ENCODE data around the gene FBXL4. TPM values are rescaled to one million over a fixed set of nuclear protein-coding genes. Genes with fewer than 3 reads are reported as not detected.
A peak's percentile ranks its signal among the peaks of the same experiment; 100 is the strongest.

FBXL4 gene
- total and polyA plus RNA-seq, 3 experiments from 2014 or later, result 9.6 to 12.7 (median 12.4) TPM

DNA sequence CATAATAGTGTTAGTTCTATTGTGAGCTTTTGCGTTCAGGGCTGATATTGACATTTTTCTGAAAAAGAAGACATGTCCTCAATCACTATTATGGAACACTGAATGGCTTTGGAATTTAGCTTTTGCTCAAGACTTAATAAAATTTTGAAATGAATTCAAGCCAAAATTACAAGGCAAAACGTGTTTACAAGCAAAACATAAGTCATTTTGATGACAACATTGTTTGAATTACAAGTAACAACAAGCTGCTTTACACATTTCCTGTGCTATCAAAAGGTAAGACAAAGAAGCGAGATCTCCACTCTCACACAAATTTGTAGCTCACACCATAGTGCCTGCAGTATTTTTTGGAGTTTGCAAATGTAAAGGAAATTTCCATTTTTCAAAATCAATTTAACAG is 75.9 kb downstream of the FBXL4 start:
- no peaks in the 10 kb centered on the region for H3K9me3 ChIP-seq (ENCODE audit: low read length)
- H3K27me3 ChIP-seq (ENCODE audit: insufficient read depth, low read length, poor library complexity, severe bottlenecking), result no peaks in the 10 kb centered on the region
- peaks cover 4% of the 10 kb centered on the region for H3K36me3 ChIP-seq (ENCODE audit: insufficient read depth, low read length)
- Mint-ChIP-seq H3K9me3 (no peaks in the 10 kb centered on the region), H3K4me1 (no peaks in the 10 kb centered on the region), H3K36me3 (peaks cover 17 to 58% (median 22%) of the 10 kb centered on the region in 3 donors), H3K4me3 (no peak overlapping the region), H3K27me3 (no peaks in the 10 kb centered on the region), H3K27ac (no peak overlapping the region)
- DNase-seq, result no peak
- H3K27ac ChIP-seq (ENCODE audit: low read depth, low read length), result no peak overlapping the region
- ChIA-PET CTCF (no interaction called here), POLR2A (no interaction called here)
- no peaks in the 10 kb centered on the region for H3K4me1 ChIP-seq (ENCODE audit: insufficient read depth, low read length)
- H3K4me3 ChIP-seq (ENCODE audit: low read length), result no peak overlapping the region

DNA sequence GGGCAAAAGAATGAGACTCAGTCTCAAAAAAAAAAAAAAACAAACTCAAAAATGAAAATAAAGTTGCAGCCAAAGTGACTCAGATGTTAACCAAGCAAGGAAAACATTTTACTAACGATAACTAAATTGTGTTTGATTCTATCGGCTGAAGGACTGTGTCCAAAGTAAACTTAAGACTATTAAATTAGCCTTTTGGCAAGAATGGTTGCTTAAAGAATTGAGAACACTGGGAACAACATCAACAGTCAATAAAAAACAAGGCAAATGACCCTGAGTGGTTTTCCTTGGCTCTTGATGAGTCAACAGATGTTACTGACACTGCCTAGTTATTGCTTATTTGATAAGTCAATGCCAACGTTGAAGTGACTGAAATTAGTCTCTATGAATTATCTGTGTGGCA is 76.7 kb downstream of the FBXL4 start:
- H3K9me3 Mint-ChIP-seq, result no peaks in the 10 kb centered on the region
- ChIA-PET POLR2A (no interaction called here), CTCF (no interaction called here)
- no peak for DNase-seq
- no peaks in the 10 kb centered on the region for H3K27me3 ChIP-seq (ENCODE audit: insufficient read depth, low read length, poor library complexity, severe bottlenecking)
- H3K36me3 ChIP-seq (ENCODE audit: insufficient read depth, low read length), result no peaks in the 10 kb centered on the region
- no peaks in the 10 kb centered on the region for H3K9me3 ChIP-seq (ENCODE audit: low read length)
- H3K27me3 Mint-ChIP-seq, result no peaks in the 10 kb centered on the region
- H3K4me1 Mint-ChIP-seq, result no peaks in the 10 kb centered on the region
- H3K4me3 ChIP-seq (ENCODE audit: low read length), result no peak overlapping the region
- peaks cover 17 to 57% (median 21%) of the 10 kb centered on the region in 3 donors for H3K36me3 Mint-ChIP-seq
- no peak overlapping the region for H3K27ac Mint-ChIP-seq
- H3K27ac ChIP-seq (ENCODE audit: low read depth, low read length), result no peak overlapping the region
- H3K4me1 ChIP-seq (ENCODE audit: insufficient read depth, low read length), result no peaks in the 10 kb centered on the region
- no peak overlapping the region for H3K4me3 Mint-ChIP-seq

DNA sequence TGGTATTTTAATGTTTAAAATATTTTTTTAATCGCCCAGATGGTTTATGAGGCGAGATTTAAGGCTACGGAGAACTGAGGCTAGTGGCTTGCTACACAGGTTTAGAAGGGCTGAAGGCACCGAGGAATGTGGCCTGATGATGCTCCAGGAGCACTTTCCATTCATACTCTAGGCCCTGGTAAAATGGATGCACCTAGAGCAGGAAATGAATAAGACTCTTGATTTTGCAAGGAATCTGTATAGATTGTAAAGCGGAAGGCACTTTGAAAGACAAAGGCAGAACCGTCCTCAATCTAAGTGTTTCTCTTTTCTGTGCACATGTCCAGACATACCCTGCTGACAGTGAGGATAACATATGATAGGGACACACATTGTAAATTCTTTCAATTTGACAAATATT is 83.2 kb downstream of the FBXL4 start:
- no peak for DNase-seq
- H3K27ac Mint-ChIP-seq, result no peak overlapping the region
- Histone ChIP-seq H3K27ac (ENCODE audit: low read depth, low read length) (no peak overlapping the region), H3K9me3 (ENCODE audit: low read length) (no peaks in the 10 kb centered on the region), H3K36me3 (ENCODE audit: insufficient read depth, low read length) (no peaks in the 10 kb centered on the region), H3K4me1 (ENCODE audit: insufficient read depth, low read length) (no peaks in the 10 kb centered on the region), H3K4me3 (ENCODE audit: low read length) (no peak overlapping the region), H3K27me3 (ENCODE audit: insufficient read depth, low read length, poor library complexity, severe bottlenecking) (no peaks in the 10 kb centered on the region)
- no peaks in the 10 kb centered on the region for H3K4me1 Mint-ChIP-seq
- CTCF ChIA-PET, result no interaction called here
- no peak overlapping the region for H3K4me3 Mint-ChIP-seq
- peaks cover 5 to 16% (median 10%) of the 10 kb centered on the region in 3 donors for H3K36me3 Mint-ChIP-seq
- POLR2A ChIA-PET, result no interaction called here
- no peaks in the 10 kb centered on the region for H3K27me3 Mint-ChIP-seq
- H3K9me3 Mint-ChIP-seq, result no peaks in the 10 kb centered on the region

DNA sequence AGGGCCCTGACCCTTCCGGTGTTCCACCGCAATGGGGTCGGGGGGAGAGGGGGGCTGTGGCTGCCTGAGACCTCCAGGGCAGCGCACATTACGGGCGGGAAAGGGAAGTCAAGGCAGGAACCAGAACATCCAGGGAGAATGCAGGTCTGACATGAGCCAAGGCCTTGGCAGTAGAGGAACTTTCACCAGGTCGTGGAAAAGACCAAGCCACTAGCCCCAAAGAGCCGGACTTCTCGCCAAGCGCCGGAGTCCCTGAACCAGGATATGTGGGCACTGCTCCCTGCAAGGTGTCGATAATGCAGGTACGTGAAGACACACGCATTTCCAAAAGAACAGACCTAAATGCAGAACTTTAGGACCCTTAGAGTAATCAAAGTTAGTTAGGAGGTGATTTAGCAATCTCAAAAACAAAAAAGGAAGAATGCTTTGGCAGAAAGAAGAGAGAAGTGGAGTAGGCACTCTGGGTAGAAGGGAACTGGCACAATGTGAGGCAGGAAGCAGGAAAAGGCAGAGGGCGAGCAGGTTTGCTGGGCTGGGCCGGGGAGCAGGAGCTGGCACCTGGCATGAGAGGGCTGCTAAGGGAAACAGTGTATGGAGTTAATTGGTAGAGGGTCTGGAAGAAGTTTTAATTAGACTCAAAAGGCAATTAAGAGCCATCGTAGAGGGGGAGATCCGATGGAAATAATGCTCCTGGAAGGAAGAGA is 99.1 kb downstream of the FBXL4 start:
- Histone ChIP-seq H3K4me3 (ENCODE audit: low read length) (no peak overlapping the region), H3K27me3 (ENCODE audit: insufficient read depth, low read length, poor library complexity, severe bottlenecking) (peaks cover 51% of the 10 kb centered on the region), H3K9me3 (ENCODE audit: low read length) (no peaks in the 10 kb centered on the region), H3K4me1 (ENCODE audit: insufficient read depth, low read length) (peaks cover 11% of the 10 kb centered on the region), H3K27ac (ENCODE audit: low read depth, low read length) (no peak overlapping the region), H3K36me3 (ENCODE audit: insufficient read depth, low read length) (no peaks in the 10 kb centered on the region)
- peaks cover 49 to 63% of the 10 kb centered on the region in 2 donors for H3K27me3 Mint-ChIP-seq
- no peak for DNase-seq
- POLR2A ChIA-PET, result no interaction called here
- no peaks in the 10 kb centered on the region for H3K36me3 Mint-ChIP-seq
- no peak overlapping the region for H3K27ac Mint-ChIP-seq
- CTCF ChIA-PET, result no interaction called here
- H3K4me3 Mint-ChIP-seq, result no peak overlapping the region
- H3K4me1 Mint-ChIP-seq, result peaks cover 19 to 29% (median 19%) of the 10 kb centered on the region in 3 donors
- H3K9me3 Mint-ChIP-seq, result peaks cover 0 to 2% (median 0%) of the 10 kb centered on the region in 5 donors

DNA sequence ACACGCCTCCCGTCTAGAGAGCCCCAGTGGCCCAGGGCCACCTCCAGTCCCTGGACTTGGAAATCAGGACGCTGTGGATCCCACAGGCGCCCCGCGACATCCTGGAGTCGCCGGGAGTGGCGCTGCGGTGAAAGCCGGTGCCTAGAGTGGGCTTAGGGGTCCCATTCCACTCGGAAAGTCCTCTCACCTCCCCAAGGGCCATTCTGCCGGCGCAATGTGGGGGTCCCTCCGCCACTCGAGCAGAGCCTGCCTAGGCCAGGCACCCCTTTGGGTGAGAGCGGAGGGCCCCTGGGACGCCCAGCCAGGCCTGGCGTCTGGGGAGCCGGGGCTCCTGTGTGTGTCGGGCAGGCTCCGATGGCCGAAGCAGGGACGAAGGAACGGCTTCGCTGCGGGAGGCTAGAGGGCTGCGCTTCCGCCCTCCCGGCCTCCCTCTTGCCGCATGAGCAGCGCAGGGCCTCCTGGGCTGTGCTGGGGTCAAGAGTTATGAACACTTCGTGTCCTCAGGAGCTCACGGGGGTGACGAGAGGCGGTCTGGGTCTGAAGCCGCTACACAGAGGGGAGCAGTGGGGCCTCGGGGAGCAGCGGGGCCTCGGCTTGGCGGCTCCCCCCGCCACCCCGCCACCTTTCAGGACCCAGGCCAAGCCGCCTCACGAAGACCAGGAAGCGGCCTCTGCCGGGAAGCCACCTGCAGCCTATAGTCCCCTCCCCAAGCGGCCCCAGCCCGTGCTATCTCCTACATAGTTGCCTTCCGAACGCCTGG is 99.8 kb downstream of the FBXL4 start:
- CTCF ChIA-PET, result no interaction called here

DNA sequence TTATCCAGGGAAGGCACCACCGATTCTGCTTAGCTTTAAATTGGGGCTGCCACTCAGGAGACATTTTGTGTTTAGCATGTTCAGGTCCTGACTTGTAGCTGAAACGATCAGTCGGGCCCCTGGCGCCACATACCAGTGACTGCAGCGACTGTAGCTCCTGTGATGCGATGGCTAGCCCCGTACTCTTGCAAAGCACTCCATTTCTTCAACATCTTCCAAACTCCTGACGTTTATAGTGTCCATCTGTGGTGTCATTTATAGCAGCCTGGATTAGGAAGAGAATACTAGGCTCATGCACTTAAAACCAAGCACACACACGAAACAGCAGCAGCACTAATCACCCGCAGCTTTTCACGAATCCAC is 100.3 kb downstream of the FBXL4 start:
- ChIA-PET POLR2A (no interaction called here), CTCF (no interaction called here)
- H3K4me3 Mint-ChIP-seq, result no peak overlapping the region
- no peaks in the 10 kb centered on the region for H3K36me3 ChIP-seq (ENCODE audit: insufficient read depth, low read length)
- H3K27me3 Mint-ChIP-seq, result peaks cover 60 to 73% of the 10 kb centered on the region in 2 donors
- peaks cover 11% of the 10 kb centered on the region for H3K4me1 ChIP-seq (ENCODE audit: insufficient read depth, low read length)
- H3K4me1 Mint-ChIP-seq, result peaks cover 19 to 34% (median 20%) of the 10 kb centered on the region in 3 donors
- peaks cover 62% of the 10 kb centered on the region for H3K27me3 ChIP-seq (ENCODE audit: insufficient read depth, low read length, poor library complexity, severe bottlenecking)
- no peak overlapping the region for H3K27ac ChIP-seq (ENCODE audit: low read depth, low read length)
- no peak for DNase-seq
- H3K9me3 ChIP-seq (ENCODE audit: low read length), result no peaks in the 10 kb centered on the region
- peak overlapping the region in 1 of 8 donors; percentile 5 for H3K27ac Mint-ChIP-seq
- peaks cover 0 to 4% (median 0%) of the 10 kb centered on the region in 5 donors for H3K9me3 Mint-ChIP-seq
- no peak overlapping the region for H3K4me3 ChIP-seq (ENCODE audit: low read length)
- H3K36me3 Mint-ChIP-seq, result no peaks in the 10 kb centered on the region

More for the DNA sequence above, 99.8 kb downstream of the FBXL4 start:
- Mint-ChIP-seq H3K27ac (peak overlapping the region in 1 of 8 donors; percentile 5), H3K36me3 (no peaks in the 10 kb centered on the region), H3K27me3 (peaks cover 55 to 69% of the 10 kb centered on the region in 2 donors), H3K4me1 (peaks cover 19 to 31% (median 20%) of the 10 kb centered on the region in 3 donors), H3K4me3 (no peak overlapping the region), H3K9me3 (peaks cover 0 to 2% (median 0%) of the 10 kb centered on the region in 5 donors)
- Histone ChIP-seq H3K36me3 (ENCODE audit: insufficient read depth, low read length) (no peaks in the 10 kb centered on the region), H3K27me3 (ENCODE audit: insufficient read depth, low read length, poor library complexity, severe bottlenecking) (peaks cover 57% of the 10 kb centered on the region), H3K4me1 (ENCODE audit: insufficient read depth, low read length) (peaks cover 11% of the 10 kb centered on the region), H3K27ac (ENCODE audit: low read depth, low read length) (no peak overlapping the region), H3K4me3 (ENCODE audit: low read length) (no peak overlapping the region), H3K9me3 (ENCODE audit: low read length) (no peaks in the 10 kb centered on the region)
- POLR2A ChIA-PET, result no interaction called here
- DNase-seq, result no peak

DNA sequence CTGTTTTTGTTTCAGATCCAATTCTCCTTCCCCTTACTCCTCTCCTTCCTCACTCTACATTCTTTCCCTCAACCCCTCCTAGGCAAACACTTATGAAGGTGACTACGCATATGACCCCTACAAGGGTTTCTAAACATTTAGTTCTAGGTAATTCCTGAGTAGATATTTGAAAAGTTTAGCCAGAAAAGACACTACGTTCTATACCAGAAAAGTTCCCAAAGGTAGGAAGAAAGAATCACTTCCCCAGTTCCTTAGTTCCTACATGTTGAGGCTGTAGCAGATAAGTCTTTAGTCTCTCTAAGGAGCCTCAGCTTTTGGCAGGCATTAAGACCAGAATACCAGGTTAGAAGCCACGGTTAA is 101.7 kb downstream of the FBXL4 start:
- CTCF ChIA-PET, result interaction anchor here (1.0 to 1.3 kb wide), 2 partner anchors 9 to 17 kb away, joined by 3 to 7 read pairs; no protein-coding TSS in a partner anchor
- H3K4me1 Mint-ChIP-seq, result peaks cover 19 to 36% (median 20%) of the 10 kb centered on the region in 3 donors
- no peaks in the 10 kb centered on the region for H3K36me3 ChIP-seq (ENCODE audit: insufficient read depth, low read length)
- H3K9me3 Mint-ChIP-seq, result peaks cover 0 to 4% (median 0%) of the 10 kb centered on the region in 5 donors
- peaks cover 74% of the 10 kb centered on the region for H3K27me3 ChIP-seq (ENCODE audit: insufficient read depth, low read length, poor library complexity, severe bottlenecking)
- peaks cover 11% of the 10 kb centered on the region for H3K4me1 ChIP-seq (ENCODE audit: insufficient read depth, low read length)
- no peaks in the 10 kb centered on the region for H3K36me3 Mint-ChIP-seq
- no peak overlapping the region for H3K27ac ChIP-seq (ENCODE audit: low read depth, low read length)
- H3K27me3 Mint-ChIP-seq, result peaks cover 70 to 84% of the 10 kb centered on the region in 2 donors
- H3K27ac Mint-ChIP-seq, result peak overlapping the region in 2 of 8 donors; percentile 2 to 89
- DNase-seq, result no peak
- H3K4me3 ChIP-seq (ENCODE audit: low read length), result no peak overlapping the region
- H3K4me3 Mint-ChIP-seq, result peak overlapping the region; percentile 7 to 95 (median 73)
- POLR2A ChIA-PET, result no interaction called here
- no peaks in the 10 kb centered on the region for H3K9me3 ChIP-seq (ENCODE audit: low read length)

All from CD8-positive, alpha-beta memory T cell (primary cell).